GM18858 (cell line): ENCODE data around the gene S100PBP.
"Not testable (repeated sequence)": the region's sequence is repeated elsewhere in the genome, so short reads cannot be mapped to it uniquely, and the experiment has no call there.

Experiments
- ATAC-seq: cut with Tn5 transposase; IDR thresholded peaks from one replicate; pipeline ENCODE4 v1.9.1; 2021; ENCODE audit not compliant: unreplicated experiment

Gene S100PBP

GRCh38 chr1:32899586-32900296 lies 82.3 kb downstream of the S100PBP start:
- ATAC-seq, result no peak

- ATAC-seq, result no peak
Observed at GRCh38 chr1:32900371-32900955, 83.0 kb downstream of the S100PBP start.

GRCh38 chr1:32900956-32901822 lies 83.7 kb downstream of the S100PBP start, which contains the start of gene TMEM54:
TSS of gene TMEM54 (minus strand) at chr1:32901389. CDS start at chr1:32901238, 151 bp downstream.
- ATAC-seq, result no peak

GRCh38 chr1:32901823-32902534 lies 84.5 kb downstream of the S100PBP start:
- ATAC-seq, result no peak

GRCh38 chr1:32902535-32902920 lies 85.1 kb downstream of the S100PBP start:
- no peak for ATAC-seq

- ATAC-seq, result no peak
Observed at GRCh38 chr1:32903991-32904785, 86.7 kb downstream of the S100PBP start.

- ATAC-seq, result no peak
Observed at GRCh38 chr1:32904797-32905196, 87.3 kb downstream of the S100PBP start.

GRCh38 chr1:32905588-32905987 lies 88.1 kb downstream of the S100PBP start:
- not testable (repeated sequence) for ATAC-seq

- ATAC-seq, result no peak
Observed at GRCh38 chr1:32906654-32907053, 89.2 kb downstream of the S100PBP start.

GRCh38 chr1:32907435-32907834 lies 90.0 kb downstream of the S100PBP start:
- no peak for ATAC-seq
